ENCODE results near the gene COL17A1.

Gene COL17A1

DNA sequence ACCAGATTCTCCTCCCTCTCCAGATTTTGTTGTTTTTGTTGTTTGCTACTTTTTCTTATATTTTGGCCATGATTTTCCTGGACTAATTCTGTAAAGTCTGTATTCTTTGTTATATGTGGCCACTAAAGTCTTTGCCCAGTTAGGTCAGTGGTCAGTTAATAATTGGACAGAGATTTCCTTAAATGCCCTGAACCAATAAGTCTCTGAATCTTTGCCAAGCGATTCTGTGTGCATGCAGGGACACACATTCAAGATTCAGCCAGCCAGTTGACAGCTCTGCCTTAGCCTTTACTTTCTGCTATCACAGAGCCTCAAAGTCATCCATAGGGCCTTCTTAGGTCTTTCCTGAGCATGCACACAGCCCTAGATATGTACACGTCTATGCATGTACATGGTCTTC is 11.0 kb upstream of the COL17A1 start:
- DNase-seq = no peak

DNA sequence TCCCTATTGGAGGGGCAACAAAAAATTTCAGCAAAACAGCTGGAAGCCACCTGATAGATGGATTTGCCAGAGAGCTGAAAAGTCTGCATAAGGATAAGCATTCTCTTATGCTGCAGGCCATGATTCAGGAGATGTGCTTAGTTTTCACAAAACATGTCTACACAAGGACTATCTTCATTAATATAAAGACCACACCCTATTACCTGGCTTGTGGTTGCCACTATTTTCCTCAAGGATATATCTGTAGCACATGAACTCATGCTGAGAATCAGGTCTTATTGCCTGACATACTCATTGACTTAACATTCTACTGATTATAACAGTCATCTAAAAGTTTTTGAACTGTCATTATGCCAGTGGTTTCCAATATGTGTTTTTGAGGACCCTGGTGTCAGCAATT is 7.1 kb upstream of the COL17A1 start:
- DNase-seq = no peak

DNA sequence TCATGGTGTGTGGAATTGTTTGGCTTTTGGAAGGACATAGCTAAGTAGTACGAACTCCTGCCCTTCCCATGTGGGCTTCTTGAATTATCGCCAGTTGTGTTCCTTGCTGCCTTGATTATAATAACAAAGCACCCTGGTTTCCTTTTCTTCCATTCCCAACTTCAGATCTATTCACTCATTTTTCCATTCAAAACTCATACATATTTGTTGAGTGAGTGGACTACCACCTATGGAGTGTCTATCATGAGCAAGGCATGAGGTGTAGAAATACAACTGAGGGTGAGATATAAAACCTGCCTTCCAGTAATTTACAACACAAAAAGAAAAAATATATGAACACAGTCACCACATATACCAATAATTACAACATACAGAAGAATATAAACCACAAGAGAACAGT is 4.9 kb upstream of the COL17A1 start:
- DNase-seq = no peak

DNA sequence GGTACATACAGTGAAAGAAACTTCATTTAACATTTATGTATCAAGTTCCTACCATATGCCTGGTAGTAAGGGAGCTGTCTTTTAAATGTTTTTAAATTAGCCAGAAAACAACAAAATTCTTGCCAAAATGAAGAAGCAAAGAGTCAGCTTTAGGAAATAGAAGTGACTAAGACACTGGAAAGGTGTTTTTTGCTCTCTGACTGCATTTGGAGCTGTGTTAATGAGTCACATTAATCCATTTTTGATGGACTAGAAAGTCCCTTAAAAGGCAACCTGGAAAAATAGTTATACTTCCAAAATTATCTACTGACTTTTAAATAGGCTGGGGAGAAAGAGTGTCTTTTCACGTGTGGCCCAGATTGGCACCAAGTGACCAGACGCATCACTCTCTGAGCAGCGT is 3.9 kb upstream of the COL17A1 start:
- no peak for DNase-seq

DNA sequence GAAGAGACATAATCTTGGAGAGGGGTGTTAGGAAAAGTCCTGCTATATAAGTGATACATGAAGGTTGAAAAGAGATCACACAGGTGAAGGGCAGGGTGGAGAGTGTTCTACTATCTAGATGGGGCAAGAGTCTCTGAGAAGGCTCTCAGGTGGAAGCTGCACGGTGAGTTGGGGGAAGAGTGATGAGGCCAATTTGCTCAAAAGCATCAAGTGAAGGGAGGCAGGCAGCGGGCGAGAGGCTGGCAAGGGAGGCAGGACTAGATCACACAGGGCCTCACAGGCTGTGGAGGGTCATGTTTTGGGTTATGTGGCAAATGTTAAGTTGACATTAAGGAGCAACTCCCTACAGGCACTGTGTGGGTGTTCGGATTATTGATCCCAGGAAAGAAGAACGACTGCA is 2.6 kb upstream of the COL17A1 start:
- DNase-seq = no peak

DNA sequence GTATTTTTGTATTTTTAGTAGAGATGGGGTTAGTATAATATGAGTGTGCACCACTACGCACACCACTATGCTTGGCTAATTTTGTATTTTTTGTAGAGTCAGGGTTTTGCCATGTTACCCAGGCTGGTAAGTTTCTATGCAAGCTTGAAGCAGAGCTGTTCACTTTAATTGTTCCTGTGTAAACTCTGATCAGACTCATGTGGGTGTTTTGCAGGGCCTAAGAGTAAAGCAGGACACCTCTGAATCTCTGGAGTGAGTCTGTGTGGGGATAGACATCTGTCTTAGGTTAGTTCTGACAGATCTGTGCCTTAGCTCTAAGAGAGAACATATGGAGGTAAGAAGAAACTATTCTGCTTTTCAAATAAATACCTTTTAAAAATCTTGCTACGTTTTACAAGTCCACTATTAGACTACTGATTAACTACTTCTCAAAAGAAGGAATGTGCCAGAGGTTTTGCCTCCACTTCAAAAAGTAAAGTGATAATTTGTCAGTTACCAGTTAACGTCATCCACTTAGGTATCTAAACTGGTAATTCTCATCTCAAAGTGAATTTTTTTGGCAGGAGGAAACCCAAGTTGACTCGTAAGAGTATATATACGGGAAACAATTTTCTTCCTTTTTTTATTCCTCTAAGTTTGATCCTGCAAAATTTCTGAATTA is 1.1 kb downstream of the COL17A1 start:
- DNase-seq = no peak

DNA sequence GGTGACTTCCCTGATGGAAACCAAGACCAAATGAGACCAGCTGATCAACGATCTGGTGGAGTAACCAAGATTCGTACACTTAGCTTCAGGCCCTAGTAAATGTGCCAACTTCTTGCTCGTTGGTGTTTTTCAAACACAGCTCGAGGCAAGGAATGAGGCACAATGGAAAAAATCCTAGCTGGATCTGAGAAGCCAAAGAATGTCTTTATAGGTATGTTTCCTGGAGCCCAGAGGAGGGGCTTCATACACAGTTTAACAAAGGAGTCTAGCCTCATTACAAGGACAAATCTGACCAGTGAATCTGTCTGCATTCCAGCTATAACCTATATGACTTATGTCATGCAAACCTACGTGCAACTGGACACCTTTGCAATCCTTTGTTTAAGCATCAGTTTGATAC is 3.7 kb downstream of the COL17A1 start:
- DNase-seq = no peak

DNA sequence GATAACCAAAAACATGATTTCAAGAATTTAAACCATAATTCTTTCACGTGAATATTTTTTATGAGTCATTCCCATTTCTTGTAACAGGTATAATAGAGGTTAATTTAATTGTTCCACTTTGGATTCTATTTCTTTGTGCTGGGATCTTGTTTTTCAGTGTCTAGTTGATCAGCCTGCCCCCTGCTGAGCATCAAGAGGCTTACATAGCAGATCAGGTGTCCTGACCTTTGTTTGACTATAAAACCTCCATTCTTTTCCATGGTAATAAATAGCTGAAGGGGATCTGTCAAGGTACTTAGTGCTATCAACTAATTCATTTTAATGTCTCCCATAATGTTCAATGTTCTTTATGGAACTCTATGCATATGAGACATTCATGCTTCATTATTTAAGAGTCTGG is 4.9 kb downstream of the COL17A1 start:
- DNase-seq = peak; percentile 6 to 50

DNA sequence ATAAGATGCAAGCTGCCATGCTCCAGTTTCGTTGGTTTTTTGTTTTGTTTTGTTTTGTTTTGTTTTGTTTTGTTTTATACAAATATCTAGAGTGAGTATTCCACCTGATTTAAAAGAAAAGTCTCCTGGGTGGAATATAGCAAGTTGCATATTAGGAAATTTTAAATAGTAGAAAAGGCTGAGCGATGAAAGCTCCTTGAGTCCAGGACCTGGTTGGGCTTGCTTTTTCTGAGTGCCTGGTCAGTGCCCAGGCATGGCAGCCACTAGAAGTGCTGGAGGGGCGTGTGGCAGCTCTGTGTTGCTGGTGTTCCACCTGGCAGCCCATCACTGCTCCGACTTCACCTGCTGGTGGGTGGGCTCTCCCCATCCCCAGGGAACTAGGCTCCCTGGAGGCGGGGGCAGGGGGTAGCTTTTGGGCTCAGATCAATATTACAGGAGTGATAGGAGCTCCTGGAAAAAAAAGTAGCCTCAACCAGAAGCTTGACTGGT is 8.0 kb downstream of the COL17A1 start:
- no peak for DNase-seq

DNA sequence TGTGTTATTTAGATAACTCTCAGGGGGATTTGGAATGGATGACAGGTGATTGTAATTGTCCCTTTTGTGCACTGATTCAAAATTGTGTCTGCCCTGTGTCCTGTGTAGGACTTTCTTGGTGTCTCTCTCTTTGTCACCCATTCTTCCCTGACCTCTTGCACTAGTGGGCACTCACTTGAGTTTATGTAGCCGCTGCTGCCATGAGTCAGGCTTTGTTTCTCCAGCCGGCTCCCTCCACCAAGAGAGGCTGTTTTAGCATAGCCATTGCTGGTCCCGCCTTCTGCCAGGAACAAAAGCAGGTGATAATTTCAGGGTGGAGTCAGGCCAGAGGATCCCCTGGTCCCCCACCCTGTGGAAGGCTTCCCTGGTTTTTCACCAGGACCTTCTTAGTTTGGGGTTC is 8.4 kb downstream of the COL17A1 start:
- DNase-seq = peak in 1 of 2 experiments; percentile 70

DNA sequence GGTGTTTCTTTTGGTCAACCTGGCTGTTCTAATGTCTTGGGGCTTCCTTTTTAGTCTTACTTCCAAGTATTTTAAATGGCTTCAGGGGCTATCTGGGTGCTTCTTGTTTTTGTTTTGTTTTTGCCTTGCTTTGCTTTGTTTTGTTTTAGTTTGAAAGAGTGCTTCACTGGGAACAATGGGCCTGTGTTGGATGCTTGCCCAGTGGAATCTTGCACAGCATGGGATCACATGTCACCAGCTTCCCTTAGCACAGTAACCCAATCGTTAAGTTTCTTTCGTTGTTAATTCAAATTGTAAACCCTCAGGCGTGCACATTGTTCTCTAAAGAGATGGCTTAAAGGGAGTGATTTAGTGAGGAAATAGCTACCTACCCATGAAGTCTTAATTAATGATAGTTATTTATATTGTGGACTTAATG is 8.9 kb downstream of the COL17A1 start:
- DNase-seq = peak; percentile 65 to 89

DNA sequence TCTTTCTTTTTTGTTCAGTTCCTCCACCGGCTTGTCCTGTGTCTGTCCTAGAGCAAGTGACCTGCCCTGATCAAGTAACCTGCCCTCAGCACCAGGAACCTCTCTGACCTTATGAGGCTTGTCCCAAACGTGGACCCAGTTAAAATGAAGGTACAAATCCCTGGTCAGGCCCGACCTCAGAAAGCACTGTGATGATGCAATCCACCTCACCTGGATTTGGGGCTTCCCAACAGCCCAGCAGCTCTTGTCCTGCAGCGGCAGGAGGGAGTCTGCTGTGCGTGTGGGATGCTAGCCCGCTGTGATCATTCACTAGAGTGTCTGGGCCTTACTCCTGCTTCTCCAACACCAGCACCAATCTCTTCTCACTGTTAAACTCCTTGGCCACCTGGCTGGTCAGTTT is 11.2 kb downstream of the COL17A1 start:
- DNase-seq = no peak

DNA sequence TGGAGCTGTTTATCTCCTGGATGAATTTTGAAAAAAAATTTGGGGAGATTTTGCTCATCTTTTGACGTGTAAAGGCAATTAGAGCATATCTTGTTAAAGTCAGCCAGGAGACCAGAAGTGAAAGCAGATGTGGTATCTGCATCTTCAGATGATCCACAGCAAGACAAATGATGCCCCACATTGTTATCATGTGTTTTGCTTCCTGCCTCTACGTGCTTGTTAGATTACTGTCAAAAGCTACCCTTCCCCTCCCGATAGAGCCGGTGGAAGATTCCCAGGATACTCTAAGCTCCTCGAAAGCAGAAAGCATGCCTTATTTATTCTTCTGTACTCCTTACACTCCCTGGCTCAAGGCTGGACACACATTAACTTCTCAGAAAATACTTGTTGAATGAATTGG is 12.9 kb downstream of the COL17A1 start:
- no peak for DNase-seq

DNA sequence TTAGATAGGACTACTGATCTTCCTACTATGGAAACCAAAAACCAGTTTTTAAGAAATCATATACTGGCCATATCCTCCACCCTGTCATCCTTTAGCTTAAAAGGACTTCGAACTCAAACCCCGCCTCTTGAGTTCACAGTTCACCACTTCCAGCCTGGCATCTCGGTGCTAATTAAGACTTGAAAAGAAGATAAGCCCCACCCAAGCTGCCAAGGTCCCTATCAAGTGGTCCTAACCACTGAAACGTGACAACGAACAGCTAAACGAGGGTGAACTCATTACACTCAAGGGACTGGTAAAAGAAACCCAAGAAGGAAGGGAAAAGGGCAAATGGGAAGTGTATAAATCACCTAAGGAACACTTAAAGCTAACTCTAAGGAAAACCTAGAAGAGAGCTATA is 16.1 kb downstream of the COL17A1 start:
- no peak for DNase-seq

DNA sequence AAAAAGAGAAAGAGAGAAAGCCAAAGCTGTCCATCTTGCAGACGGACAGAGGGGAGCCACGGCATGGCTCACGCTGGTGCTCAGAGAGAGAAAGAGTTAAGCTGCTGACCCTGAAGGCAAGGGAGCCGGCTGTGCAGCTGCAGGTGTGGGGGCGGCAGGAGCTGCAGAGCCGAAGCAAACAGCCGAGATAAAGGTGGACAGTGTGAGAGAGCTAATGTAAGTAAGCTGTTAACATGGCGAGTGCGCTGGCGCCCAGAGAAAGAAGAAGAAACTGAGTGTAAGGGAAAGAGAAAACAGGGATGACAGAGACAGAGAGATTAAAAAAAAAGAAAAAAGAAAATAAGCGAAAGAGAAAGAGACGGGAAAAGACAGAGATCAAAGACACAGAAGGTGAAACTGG is 18.2 kb downstream of the COL17A1 start:
- no peak for DNase-seq

DNA sequence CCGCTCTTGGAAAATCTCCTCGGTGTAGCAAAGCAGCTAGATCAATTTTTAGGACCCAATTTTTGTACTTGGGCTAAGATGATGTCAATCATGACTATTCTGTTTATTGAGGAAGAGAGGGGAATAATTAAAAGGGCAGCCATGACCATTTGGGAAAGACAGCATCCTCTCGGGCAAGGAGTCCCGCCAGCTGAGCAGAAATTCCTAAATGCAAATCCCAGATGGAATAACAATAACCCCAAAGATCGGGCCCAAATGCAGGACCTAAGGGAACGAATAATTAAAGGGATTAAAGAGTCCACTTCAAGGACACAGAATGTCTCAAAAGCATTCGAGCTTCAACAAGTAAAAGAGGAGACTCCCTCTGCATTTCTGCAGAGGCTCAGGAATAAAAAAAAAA is 18.7 kb downstream of the COL17A1 start:
- DNase-seq = no peak

DNA sequence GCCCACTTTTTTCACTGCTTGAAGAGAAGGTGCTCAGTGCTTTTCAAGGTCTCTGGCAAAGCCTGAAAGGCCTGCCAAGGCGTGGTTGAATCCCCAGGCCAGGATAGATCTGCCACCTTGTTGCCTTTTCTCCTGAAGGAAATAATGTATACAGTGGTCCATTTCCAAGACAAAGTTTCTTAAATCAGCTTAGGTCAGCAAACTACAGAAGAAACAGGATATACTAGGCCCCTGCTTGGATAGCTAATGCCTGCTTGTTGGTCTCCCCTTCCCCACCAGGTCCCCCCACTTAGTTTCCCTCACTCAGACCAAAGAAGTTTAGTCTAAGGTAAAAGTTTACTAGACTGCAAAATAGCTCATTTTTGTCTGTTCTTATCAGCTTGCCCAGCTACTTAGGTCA is 19.9 kb downstream of the COL17A1 start:
- DNase-seq = no peak

DNA sequence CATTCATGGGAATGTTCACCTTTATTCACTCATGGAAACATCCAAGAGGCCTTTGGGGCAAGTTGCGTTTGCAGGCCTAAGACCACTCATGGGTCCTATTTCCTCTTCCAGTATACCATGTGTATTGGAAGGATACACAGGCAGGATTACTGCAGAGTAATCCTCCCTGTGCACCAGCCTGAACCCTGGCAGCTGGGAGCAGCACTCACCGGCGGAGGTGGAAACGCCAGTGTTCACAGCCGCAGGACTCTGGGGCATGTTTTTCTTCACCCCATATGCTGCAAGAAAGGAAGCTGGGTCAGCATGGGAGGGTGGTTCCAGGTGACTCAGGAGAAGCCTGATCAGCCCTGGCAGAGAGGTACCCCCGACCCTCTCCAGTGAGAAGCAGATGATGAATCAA is 24.5 kb downstream of the COL17A1 start:
- no peak for DNase-seq

DNA sequence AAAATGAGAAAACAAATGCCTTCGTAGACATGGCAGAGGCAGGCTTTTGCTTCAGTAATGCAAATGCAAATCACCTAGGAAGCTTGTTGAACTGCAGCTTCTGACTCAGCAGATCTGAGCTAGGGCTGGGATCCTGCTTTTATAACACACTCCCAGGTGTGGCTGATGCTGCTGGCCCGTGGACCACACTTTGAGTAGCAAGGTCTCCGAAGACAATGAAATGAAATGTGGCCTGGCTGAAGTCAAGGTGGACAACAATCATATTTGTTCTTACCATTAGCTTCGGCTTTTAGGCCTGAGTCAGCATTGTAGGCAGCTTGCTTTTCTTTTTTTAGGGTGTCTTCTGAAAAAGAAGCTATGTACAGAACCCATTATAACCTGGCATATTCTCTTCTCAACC is 26.3 kb downstream of the COL17A1 start:
- no peak for DNase-seq

DNA sequence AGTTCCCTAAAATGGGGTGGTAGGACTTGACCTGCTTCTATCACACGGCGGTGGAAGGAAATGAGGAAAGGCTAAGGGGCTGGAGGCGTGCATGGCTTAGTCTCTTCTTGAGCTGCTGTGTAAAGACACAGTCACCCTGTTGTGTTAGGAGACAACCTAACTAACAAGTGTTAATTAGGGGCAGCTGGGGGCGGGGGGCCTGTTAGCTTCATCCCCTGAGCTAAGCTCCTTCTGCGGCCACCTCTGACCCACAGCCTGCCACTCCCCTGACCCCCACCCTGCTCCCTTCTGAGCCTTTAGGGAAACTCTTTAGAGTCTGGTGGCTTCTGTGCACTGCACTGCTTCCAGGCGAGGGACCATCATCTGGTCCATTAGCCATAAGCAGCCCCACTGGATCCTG is 28.0 kb downstream of the COL17A1 start:
- no peak for DNase-seq

DNA sequence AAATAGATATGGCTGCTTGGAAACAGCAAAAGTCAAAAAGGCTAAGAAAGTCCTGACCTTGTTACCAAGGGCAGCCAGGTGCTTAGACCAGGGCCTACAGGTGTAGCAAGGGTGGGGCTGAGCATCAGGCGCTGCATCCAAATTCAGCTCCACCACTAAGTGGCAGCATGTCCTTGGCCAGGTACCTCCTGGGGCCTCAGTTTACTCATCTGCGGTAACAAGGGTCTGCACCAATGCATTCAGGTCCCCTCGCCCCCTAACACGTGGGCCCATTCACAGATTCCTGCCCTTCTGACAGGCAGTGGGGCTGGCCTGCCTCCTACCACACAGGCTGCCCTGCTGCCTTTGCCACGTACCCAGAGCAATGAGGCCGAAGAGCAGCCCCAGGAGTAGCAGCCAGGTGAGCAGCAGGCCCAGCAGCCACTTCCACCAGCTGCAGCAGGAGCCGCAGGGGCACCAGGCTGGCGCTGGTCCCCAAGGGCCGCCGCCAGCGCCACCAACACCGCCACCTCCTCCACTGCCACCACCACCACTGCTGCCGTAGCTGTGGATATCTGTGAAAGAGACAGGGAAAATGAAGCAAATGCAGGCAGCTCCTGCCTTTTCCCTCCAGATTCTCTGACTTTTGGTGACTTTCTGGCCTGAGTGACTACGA is 28.9 kb downstream of the COL17A1 start:
- no peak for DNase-seq

DNA sequence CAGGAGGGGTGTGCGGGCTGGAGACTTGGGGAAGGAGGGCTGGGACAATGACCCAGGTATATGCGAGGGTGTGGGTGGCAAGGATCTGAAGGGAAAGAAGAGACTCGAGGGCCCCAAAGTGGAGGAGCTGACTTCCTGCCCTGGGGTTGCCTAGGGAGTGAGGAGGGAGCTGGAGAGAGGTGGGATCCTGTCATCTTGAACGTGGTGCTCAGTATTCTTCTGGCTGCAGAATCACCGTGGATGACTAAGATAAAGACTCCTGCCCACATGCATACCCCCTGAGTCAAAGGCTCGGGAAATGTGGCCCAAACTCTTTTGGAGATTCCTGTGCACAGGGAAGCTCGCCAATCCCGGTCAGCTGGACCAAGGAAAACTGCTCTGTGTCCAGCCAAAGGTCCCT is 31.2 kb downstream of the COL17A1 start:
- no peak for DNase-seq

DNA sequence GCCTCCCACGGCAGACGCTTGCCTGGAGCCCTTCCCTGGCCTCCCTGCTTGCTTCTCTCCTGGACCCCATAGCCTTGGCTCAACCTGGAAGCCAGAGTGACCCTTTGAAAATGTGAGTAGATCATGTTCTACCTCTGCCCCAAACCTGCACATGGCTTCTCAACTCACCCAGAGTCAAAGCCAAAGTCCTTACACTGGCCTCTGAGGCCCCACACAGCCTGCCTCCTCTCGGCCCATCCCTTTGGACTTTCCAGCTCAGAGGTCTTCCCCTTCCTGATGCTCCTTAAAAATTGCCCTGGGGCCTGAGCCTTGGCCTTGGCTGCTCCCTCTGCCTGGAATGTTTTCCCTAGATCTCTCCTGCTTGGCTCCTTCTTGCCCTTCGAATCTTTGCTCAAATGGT is 32.5 kb downstream of the COL17A1 start:
- DNase-seq = no peak

DNA sequence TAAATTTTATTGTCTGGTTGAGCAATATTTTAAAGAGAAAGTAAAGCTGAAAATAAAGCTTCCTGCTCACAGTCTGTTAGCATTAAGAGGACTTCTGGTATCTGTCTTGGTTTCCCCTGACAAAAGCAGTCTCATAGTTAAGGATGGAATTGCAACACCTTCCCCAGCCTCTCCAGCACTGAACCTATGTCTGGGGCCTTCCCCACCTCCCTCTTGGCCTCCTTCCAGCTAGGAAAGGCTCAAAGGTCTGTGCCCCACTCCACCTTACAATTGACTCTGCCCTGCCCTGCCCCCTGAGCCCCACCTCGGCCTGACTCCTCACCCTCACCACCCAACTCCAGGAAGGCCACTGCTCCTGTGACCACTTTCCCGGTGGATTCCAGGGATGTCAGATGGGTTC is 33.2 kb downstream of the COL17A1 start:
- DNase-seq = no peak
